Left ventricle myocardium inferior (tissue), 1 donor: ENCODE data around the gene RIC1. TPM values are rescaled to one million over a fixed set of nuclear protein-coding genes. Genes with fewer than 3 reads are reported as not detected.

ENCODE experiments used
- DNase-seq: peaks from one replicate; pipeline ENCODE4 v3.0.0-alpha.2; 2020
- H3K27ac ChIP-seq: fragments of 200-600 bp; replicated peaks from 2 replicates; pipeline ENCODE4 v1.8.0; 2021
- H3K27me3 ChIP-seq: fragments of 200-600 bp; 2 replicates; pipeline ENCODE4 v1.8.0; 2021; ENCODE audit warnings: low read depth
- H3K36me3 ChIP-seq: fragments of 200-600 bp; 2 replicates; pipeline ENCODE4 v1.8.0; 2021
- H3K4me1 ChIP-seq: fragments of 200-600 bp; 2 replicates; pipeline ENCODE4 v1.8.0; 2021
- H3K4me3 ChIP-seq: fragments of 200-600 bp; 2 replicates; pipeline ENCODE4 v1.8.0; 2021; ENCODE audit warnings: mild to moderate bottlenecking, moderate library complexity
- H3K9me3 ChIP-seq: fragments of 200-600 bp; replicated peaks from 2 replicates; pipeline ENCODE4 v1.8.0; 2021
- intact Hi-C: fragments of 100-400 bp; cut with micrococcal nuclease; formaldehyde crosslinking; loops from one replicate; pipeline ENCODE4 v1.11.0; 2022
- total RNA-seq: library from RNA; stranded (reverse); fragmentation: NEBNext Ultra II Directional; extraction: Animal tissue kit (Norgen Biotek cat#: 25700); gene quantifications from one replicate; pipeline ENCODE4 v1.2.1, GENCODE V29; 2021
- TF ChIP-seq, protein P1 (sequence below): fragments of 200-600 bp; IDR thresholded peaks from 2 replicates; pipeline ENCODE4 v1.8.0; 2021; ENCODE audit warnings: antibody characterized with exemption, mild to moderate bottlenecking, borderline replicate concordance
- donor health status: DM: no; HTN: yes; CAD: no; lungs with severe emphysema.

The RIC1 gene
- total RNA-seq, 1 donor from 2014 or later: 7.1 TPM

DNA sequence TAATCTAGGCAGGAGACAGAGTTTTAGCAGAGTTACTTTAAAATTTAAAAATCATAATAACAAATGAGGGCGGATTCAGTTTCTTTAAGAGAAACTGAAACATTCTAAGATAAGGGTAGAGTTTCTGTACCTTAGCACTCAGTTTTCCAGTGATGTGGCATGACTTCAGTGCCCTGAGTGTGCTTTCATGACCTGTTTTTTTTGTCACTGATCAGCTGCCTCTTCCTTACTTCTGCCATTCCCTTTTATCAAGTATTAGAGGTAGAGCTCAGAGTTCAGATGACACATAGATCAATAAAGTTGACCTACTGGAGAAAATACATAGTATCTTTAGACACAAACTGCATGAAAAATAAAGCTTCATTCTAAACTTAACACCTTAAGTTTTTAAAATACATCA, 121.7 kb downstream of the RIC1 start:
- TF ChIP-seq, protein P1, sequence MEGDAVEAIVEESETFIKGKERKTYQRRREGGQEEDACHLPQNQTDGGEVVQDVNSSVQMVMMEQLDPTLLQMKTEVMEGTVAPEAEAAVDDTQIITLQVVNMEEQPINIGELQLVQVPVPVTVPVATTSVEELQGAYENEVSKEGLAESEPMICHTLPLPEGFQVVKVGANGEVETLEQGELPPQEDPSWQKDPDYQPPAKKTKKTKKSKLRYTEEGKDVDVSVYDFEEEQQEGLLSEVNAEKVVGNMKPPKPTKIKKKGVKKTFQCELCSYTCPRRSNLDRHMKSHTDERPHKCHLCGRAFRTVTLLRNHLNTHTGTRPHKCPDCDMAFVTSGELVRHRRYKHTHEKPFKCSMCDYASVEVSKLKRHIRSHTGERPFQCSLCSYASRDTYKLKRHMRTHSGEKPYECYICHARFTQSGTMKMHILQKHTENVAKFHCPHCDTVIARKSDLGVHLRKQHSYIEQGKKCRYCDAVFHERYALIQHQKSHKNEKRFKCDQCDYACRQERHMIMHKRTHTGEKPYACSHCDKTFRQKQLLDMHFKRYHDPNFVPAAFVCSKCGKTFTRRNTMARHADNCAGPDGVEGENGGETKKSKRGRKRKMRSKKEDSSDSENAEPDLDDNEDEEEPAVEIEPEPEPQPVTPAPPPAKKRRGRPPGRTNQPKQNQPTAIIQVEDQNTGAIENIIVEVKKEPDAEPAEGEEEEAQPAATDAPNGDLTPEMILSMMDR: no peak

DNA sequence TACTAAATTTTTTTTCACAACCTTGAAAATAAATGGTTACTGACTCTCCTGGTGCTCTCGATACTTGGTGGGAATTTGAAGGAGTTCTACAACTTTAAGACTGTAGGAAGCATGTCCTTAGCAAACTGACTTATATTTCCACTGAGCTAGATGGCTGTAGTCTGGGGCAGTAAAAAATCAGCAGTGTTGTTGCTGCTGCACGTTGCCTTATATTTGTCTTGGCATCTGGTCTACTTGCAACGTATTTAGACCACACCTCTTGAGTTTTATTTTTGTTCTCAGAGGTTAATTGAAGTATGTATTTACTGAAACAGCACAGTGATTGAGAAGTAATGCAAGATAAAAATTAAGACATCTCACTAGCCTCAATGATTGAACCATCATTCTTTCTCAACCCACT, 127.7 kb downstream of the RIC1 start:
- intact Hi-C loops: no loop called here
- Histone ChIP-seq H3K4me3 (no peak overlapping the region), H3K36me3 (peaks cover 62% of the 10 kb centered on the region), H3K27ac (no peak overlapping the region), H3K4me1 (no peaks in the 10 kb centered on the region), H3K9me3 (no peaks in the 10 kb centered on the region), H3K27me3 (no peaks in the 10 kb centered on the region)
- TF ChIP-seq, protein P1: no peak
- DNase-seq: no peak

More for the DNA sequence above, 121.7 kb downstream of the RIC1 start:
- H3K4me3 ChIP-seq: no peak overlapping the region
- H3K4me1 ChIP-seq: no peaks in the 10 kb centered on the region
- intact Hi-C loops: no loop called here
- no peak for DNase-seq
- H3K9me3 ChIP-seq: no peaks in the 10 kb centered on the region
- H3K36me3 ChIP-seq: peaks cover 59% of the 10 kb centered on the region
- H3K27ac ChIP-seq: no peak overlapping the region
- H3K27me3 ChIP-seq: no peaks in the 10 kb centered on the region

DNA sequence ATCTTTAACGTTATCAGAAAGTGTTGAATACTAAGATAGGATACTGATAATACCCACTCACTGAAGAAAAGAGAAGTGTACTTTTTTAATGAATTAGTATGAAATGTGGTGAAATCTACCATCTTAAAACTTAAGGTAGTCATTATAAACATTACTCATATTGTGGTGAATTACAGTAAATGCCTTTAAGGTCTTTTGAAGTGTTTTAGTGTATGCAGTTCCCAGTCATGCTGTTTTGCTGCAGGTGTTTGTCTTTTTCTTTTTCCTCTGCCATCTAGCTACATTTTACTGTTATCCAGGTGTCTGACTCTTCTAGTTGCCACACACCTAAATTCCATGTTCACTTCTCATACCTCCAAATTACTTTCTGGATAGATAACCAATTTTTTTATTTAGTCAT, 131.4 kb downstream of the RIC1 start:
- intact Hi-C loops: no loop called here
- Histone ChIP-seq H3K9me3 (no peaks in the 10 kb centered on the region), H3K36me3 (peaks cover 87% of the 10 kb centered on the region)

GRCh38 chr9:5762421-5762820, 133.5 kb downstream of the RIC1 start:
- DNase-seq: no peak
- TF ChIP-seq, protein P1: no peak
- intact Hi-C loops: no loop called here
- H3K9me3 ChIP-seq: no peaks in the 10 kb centered on the region
- no peaks in the 10 kb centered on the region for H3K4me1 ChIP-seq
- no peak overlapping the region for H3K27ac ChIP-seq
- H3K36me3 ChIP-seq: peaks cover 89% of the 10 kb centered on the region
- H3K4me3 ChIP-seq: no peak overlapping the region
- no peaks in the 10 kb centered on the region for H3K27me3 ChIP-seq

More for the DNA sequence above, 131.4 kb downstream of the RIC1 start:
- TF ChIP-seq, protein P1: no peak
- Histone ChIP-seq H3K27ac (no peak overlapping the region), H3K27me3 (no peaks in the 10 kb centered on the region), H3K4me3 (no peak overlapping the region), H3K4me1 (no peaks in the 10 kb centered on the region)
- DNase-seq: no peak

DNA sequence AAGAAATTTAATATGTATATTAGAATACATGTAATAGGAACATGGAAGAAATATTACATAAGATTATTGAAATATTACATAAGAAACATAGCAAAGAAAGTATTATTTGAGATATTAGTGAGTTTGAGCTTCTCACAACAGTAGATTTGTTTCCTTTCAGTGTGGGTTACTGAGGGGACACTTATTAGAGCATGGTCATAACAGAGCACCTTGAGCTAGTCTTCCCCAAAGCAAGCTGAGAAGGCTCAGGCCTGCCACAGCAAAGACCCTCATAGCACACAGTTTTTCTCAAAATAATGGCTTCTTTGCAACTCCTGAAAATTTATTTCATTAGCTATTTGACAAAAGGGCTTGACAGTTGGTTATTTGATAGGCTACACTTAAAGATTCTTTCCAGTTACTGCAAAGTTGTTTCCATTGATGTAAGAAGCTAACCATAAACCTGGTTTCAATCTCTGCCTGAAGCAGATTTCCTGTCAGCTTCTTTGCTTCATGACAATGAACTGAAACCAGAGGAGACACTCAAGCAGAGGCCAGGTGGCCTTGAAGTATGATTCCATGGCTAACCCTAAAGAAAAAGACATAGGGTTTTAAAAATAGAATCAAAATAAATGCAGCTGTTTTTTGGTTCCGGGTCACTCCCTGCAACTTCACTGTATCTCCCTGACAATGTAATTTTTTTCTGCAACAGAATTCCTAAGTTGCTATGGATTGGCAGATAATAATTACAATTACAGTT, 135.4 kb downstream of the RIC1 start:
- Histone ChIP-seq H3K27me3 (no peaks in the 10 kb centered on the region), H3K4me1 (no peaks in the 10 kb centered on the region), H3K9me3 (no peaks in the 10 kb centered on the region), H3K4me3 (no peak overlapping the region), H3K36me3 (peaks cover 89% of the 10 kb centered on the region), H3K27ac (no peak overlapping the region)
- TF ChIP-seq, protein P1: no peak
- intact Hi-C loops: no loop called here
- DNase-seq: no peak
